Adrenal gland (tissue), 5 donors: ENCODE data around the gene ABCG1.
A peak's percentile ranks its signal among the peaks of the same experiment; 100 is the strongest.

Experiments used
- POLR2A ChIP-seq, 2 donors: fragments of 450-650 bp; IDR thresholded peaks; one replicate each; pipeline ENCODE4 v1.6.1; 2017; ENCODE audit warnings: antibody characterized with exemption in 2 of 2, mild to moderate bottlenecking in 2 of 2, moderate library complexity in 1 of 2
- TF ChIP-seq, protein P1 (sequence below), 6 experiments: fragments of 450-650 bp in 4 of 6; fragments of 200-600 bp in 2 of 6; sonication (generic) in 1 of 6; IDR thresholded peaks; 1 replicate in 5 of 6; 2 replicates in 1 of 6; pipeline versions ENCODE4 v1.5.1 to v1.8.0; 2016 to 2021; ENCODE audit warnings: antibody characterized with exemption in 6 of 6, mild to moderate bottlenecking in 2 of 6, moderate library complexity in 1 of 6
- donor health status: DM: no; HTN: no; CAD: no.

DNA sequence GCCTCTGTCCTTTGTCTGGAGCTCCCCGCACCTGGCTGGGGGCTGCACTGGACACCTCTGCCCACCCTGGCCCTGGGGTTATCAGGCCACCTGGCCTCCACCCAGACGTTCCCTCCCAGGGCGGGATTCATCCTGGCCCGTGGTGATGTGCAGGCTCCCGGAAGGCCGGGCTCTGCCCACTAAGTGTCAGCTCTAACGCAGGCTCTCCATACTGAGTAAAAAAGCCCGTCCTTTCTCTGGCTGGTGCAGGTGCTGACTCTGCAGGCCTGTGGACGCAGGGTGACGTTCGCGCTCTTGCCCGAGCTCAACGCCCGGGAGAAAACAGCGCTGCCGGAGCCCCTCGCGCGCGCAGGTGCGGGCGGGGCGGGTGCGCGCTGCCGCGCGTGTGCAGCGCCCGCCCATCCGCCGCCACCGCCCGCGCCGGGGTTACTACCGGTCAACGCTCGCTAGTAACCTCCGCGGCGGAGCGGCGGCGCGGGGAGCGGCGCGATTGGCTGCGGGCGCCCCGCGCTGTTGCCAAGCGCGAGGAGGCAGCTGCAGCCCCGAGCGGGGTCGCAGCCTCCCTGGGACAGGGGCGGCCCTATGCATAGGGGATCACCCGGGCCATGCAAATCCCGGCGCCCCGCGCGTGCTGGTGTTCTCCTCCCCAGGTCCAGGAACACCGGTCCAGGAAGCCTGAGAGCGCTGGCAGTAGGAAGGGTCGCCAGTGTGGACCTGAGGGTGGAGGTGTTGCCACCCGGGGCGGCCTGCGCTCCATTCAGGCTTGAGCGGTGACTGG, 15.7 kb downstream of the ABCG1 start:
- TF ChIP-seq, protein P1, sequence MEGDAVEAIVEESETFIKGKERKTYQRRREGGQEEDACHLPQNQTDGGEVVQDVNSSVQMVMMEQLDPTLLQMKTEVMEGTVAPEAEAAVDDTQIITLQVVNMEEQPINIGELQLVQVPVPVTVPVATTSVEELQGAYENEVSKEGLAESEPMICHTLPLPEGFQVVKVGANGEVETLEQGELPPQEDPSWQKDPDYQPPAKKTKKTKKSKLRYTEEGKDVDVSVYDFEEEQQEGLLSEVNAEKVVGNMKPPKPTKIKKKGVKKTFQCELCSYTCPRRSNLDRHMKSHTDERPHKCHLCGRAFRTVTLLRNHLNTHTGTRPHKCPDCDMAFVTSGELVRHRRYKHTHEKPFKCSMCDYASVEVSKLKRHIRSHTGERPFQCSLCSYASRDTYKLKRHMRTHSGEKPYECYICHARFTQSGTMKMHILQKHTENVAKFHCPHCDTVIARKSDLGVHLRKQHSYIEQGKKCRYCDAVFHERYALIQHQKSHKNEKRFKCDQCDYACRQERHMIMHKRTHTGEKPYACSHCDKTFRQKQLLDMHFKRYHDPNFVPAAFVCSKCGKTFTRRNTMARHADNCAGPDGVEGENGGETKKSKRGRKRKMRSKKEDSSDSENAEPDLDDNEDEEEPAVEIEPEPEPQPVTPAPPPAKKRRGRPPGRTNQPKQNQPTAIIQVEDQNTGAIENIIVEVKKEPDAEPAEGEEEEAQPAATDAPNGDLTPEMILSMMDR (IDR thresholded peaks at IDR 0.05) = no peak
- peak; percentile 68 to 86 for TF ChIP-seq POLR2A (IDR thresholded peaks at IDR 0.05)
